Muscle of leg (tissue), 11 donors: ENCODE results near the gene ABL2. TPM values are rescaled to one million over a fixed set of nuclear protein-coding genes. Genes with fewer than 3 reads are reported as not detected.
"Not testable (repeated sequence)": the region's sequence is repeated elsewhere in the genome, so short reads cannot be mapped to it uniquely, and the experiment has no call there.

Source experiments
- DNase-seq: peaks from one replicate; pipeline ENCODE4 v3.0.0; 2013
- H3K27ac ChIP-seq: one replicate; pipeline ENCODE4 v1.5.1; 2013; ENCODE audit warnings: mild to moderate bottlenecking, low read length, control low read depth
- H3K27me3 ChIP-seq: one replicate; pipeline ENCODE4 v1.6.1; 2013; ENCODE audit warnings: low read length; ENCODE audit not compliant: control insufficient read depth, insufficient read depth
- H3K36me3 ChIP-seq: one replicate; pipeline ENCODE4 v1.6.1; 2013; ENCODE audit warnings: low read length; ENCODE audit not compliant: control insufficient read depth, insufficient read depth
- H3K4me1 ChIP-seq: one replicate; pipeline ENCODE4 v1.6.1; 2013; ENCODE audit warnings: low read length; ENCODE audit not compliant: control insufficient read depth, insufficient read depth
- H3K4me3 ChIP-seq: one replicate; pipeline ENCODE4 v1.5.1; 2013; ENCODE audit warnings: low read length, control low read depth
- H3K9me3 ChIP-seq: replicated peaks from 2 replicates; pipeline ENCODE4 v1.6.1; 2013; ENCODE audit warnings: low read depth, low read length; ENCODE audit not compliant: control insufficient read depth
- WGBS: methylation state at CpG from one replicate; pipeline ENCODE4 v1.1.5; 2013; ENCODE audit warnings: missing lambda C conversion rate; ENCODE audit not compliant: insufficient coverage; 5-methylcytosine and 5-hydroxymethylcytosine counted together
- polyA plus RNA-seq, 8 donors: library from polyadenylated mRNA; unstranded; fragments of 120-200 nt; gene quantifications; one replicate each; pipeline versions ENCODE4 v1.2.1 to v1.2.3, GENCODE V29; 2013; ENCODE audit warnings: inconsistent platforms in 1 of 8, low replicate concordance in 1 of 8; ENCODE audit not compliant: insufficient read length in 8 of 8, insufficient read depth in 1 of 8
- total RNA-seq: library from RNA; stranded (reverse); fragments of 120-200 nt; gene quantifications from one replicate; pipeline ENCODE4 v1.2.4, GENCODE V29; 2013

Gene ABL2
- total and polyA plus RNA-seq, 9 donors: 5.5 to 10.5 (median 8.3) TPM

DNA sequence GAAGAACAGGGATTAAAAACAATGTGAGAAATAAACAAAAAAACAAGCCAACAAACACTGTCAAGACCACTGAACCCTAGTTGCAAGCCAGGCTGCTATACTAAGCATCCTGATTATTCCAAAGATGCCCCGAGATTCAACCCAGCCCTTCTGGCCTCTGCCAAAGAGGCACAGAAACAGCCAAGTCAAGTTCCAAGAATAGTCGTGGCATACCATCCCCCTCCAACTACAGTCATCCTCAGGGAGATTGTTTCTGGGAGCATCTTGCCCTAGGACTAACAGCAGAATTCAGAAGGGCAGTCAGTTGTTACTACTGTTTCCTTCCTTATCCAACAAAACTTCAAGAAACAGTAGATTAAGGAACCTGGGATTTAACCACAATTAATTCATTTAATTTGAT lies 52.3 kb downstream of the ABL2 start:
- Histone ChIP-seq H3K27ac (peak overlapping the region; percentile 1), H3K4me1 (peaks cover 8% of the 10 kb centered on the region), H3K9me3 (no peaks in the 10 kb centered on the region), H3K27me3 (no peaks in the 10 kb centered on the region), H3K36me3 (no peaks in the 10 kb centered on the region), H3K4me3 (no peak overlapping the region)
- 67% methylated on average over 1 of the region's 2 CpGs for WGBS
- peak; percentile 58 for DNase-seq

- Histone ChIP-seq H3K36me3 (no peaks in the 10 kb centered on the region), H3K27ac (peak overlapping the region; percentile 64), H3K4me1 (peaks cover 8% of the 10 kb centered on the region), H3K27me3 (no peaks in the 10 kb centered on the region), H3K9me3 (no peaks in the 10 kb centered on the region), H3K4me3 (no peak overlapping the region)
- peak; percentile 57 for DNase-seq
- WGBS: no CpG with 5 or more reads among the region's 2 CpGs
Measured at GRCh38 chr1:179175011-179175841, 54.3 kb downstream of the ABL2 start.

DNA sequence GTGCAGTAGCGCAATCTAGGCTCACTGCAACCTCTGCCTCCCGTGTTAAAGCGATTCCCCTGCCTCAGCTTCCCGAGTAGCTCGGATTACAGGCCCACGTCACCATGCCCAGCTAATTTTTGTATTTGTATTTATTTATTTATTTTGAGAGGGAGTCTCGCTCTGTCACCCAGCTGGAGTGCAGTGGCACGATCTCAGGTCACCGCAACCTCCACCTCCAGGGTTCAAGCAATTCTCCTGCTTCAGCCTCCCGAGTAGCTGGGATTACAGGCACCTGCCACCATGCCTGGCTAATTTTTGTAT lies 59.1 kb downstream of the ABL2 start:
- not testable (repeated sequence) for H3K27ac ChIP-seq, DNase-seq, H3K9me3 ChIP-seq, H3K36me3 ChIP-seq, H3K4me1 ChIP-seq, H3K27me3 ChIP-seq, H3K4me3 ChIP-seq
- WGBS: no CpG with 5 or more reads among the region's 10 CpGs

DNA sequence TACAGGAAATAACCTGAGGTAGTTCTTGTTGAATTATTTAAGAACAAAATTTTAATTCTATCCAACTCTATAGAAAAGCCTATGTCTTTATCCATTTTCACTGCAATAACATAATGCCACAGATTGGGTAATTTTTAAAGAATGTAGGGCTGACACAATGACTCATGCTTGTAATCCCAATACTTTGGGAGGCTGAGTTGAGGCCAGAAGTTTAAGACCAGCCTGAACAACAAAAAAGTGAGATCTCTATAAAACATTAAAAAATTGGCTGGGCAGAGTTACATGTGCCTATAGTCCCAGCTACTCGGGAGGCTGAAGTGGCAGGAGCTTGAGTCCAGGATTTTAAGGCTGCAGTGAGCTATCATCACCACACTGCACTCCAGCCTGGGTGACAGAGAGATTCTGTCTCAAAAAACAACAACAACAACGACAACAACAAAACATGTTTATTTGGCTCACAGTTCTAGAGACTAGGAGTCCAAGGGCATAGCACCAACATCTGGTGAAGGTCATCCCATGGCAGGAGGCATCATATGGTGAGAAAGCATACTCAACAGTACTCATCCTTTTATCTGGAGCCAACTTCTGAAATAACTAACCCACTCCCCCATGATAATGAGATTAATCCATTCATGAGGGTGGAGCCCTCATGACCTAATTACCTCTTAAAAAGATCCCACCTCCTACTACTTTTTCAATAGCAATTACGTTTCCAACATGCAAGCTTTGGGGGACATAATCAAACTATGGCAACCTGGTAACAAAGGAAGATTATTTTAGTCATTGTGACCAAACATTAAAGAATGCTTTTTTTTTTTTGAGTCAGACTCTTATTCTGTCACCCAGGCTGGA lies 59.6 kb downstream of the ABL2 start:
- DNase-seq: no peak
- H3K27ac ChIP-seq: no peak overlapping the region
- no peak overlapping the region for H3K4me3 ChIP-seq
- WGBS: 40% methylated on average over 1 of the region's 3 CpGs
- H3K4me1 ChIP-seq: no peaks in the 10 kb centered on the region
- no peaks in the 10 kb centered on the region for H3K36me3 ChIP-seq
- no peaks in the 10 kb centered on the region for H3K9me3 ChIP-seq
- H3K27me3 ChIP-seq: no peaks in the 10 kb centered on the region

GRCh38 chr1:179168536-179168935 lies 60.9 kb downstream of the ABL2 start:
- Histone ChIP-seq H3K4me3 (no peak overlapping the region), H3K27me3 (no peaks in the 10 kb centered on the region), H3K9me3 (no peaks in the 10 kb centered on the region), H3K4me1 (no peaks in the 10 kb centered on the region), H3K36me3 (no peaks in the 10 kb centered on the region), H3K27ac (no peak overlapping the region)
- no peak for DNase-seq
- WGBS: no CpG with 5 or more reads among the region's 3 CpGs

GRCh38 chr1:179167955-179168354 lies 61.5 kb downstream of the ABL2 start:
- H3K36me3 ChIP-seq: no peaks in the 10 kb centered on the region
- H3K4me3 ChIP-seq: no peak overlapping the region
- H3K27me3 ChIP-seq: no peaks in the 10 kb centered on the region
- no peaks in the 10 kb centered on the region for H3K4me1 ChIP-seq
- no peak overlapping the region for H3K27ac ChIP-seq
- DNase-seq: no peak
- H3K9me3 ChIP-seq: no peaks in the 10 kb centered on the region
- WGBS: no CpG with 5 or more reads among the region's 1 CpG

DNA sequence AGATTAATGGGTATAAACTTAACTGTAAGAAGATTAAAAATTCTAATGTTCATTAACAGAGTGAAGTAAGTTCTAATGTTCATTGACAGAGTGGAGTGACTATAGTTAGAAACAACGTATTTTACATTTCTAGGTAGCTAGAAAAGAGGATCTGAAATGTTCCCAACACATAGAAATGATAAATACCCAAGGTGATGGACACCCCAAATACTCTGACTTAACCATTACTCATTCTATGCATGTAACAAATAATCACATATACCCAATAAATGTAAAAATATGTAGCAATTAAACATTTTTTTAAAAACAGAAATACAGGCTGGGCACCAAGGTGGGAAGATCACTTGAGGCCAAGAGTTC lies 62.1 kb downstream of the ABL2 start:
- no peaks in the 10 kb centered on the region for H3K4me1 ChIP-seq
- H3K36me3 ChIP-seq: no peaks in the 10 kb centered on the region
- no peak for DNase-seq
- no peak overlapping the region for H3K4me3 ChIP-seq
- H3K27ac ChIP-seq: no peak overlapping the region
- no peaks in the 10 kb centered on the region for H3K27me3 ChIP-seq
- no peaks in the 10 kb centered on the region for H3K9me3 ChIP-seq
- no CpG with 5 or more reads among the region's 1 CpG for WGBS

DNA sequence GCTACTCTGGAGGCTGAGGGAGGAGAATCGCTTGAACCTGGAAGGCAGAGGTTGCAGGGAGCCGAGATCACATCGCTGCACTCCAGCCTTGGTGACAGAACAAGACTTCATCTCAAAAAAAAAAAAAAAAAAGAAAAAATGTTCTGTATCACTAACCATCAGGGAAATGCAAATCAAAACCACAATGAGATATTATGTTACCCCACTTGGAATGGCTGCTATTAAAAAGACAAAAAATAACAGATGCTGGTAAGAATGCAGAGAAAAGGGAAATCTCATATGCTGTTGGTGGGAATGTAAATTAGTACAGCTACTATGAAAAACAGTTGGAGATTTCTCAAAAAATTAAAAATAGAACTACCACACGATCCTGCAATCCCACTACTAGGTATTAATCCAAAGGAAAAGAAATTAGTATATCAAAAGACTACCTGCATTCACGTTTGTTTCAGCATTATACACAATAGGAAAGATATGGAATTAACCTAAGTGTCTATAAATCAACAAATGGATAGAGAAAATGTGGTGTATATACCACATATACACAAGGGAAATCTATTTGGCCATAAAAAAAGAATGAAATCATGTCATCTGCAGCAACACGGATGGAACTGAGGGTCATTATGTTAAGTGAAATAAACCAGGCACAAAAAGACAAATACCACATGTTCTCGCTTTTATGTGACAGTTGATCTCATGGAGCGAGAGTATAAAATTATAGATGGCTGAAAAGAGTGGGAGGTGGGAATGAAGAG lies 62.6 kb downstream of the ABL2 start:
- no CpG with 5 or more reads among the region's 8 CpGs for WGBS
- no peak overlapping the region for H3K27ac ChIP-seq
- no peak overlapping the region for H3K4me3 ChIP-seq
- no peaks in the 10 kb centered on the region for H3K27me3 ChIP-seq
- H3K9me3 ChIP-seq: no peaks in the 10 kb centered on the region
- DNase-seq: no peak
- no peaks in the 10 kb centered on the region for H3K36me3 ChIP-seq
- H3K4me1 ChIP-seq: no peaks in the 10 kb centered on the region

- Histone ChIP-seq H3K9me3 (no peaks in the 10 kb centered on the region), H3K27ac (no peak overlapping the region), H3K4me1 (no peaks in the 10 kb centered on the region), H3K36me3 (no peaks in the 10 kb centered on the region), H3K4me3 (no peak overlapping the region), H3K27me3 (no peaks in the 10 kb centered on the region)
- no CpG with 5 or more reads among the region's 1 CpG for WGBS
- peak; percentile 33 for DNase-seq
Measured at GRCh38 chr1:179164494-179164893, 65.0 kb downstream of the ABL2 start.

DNA sequence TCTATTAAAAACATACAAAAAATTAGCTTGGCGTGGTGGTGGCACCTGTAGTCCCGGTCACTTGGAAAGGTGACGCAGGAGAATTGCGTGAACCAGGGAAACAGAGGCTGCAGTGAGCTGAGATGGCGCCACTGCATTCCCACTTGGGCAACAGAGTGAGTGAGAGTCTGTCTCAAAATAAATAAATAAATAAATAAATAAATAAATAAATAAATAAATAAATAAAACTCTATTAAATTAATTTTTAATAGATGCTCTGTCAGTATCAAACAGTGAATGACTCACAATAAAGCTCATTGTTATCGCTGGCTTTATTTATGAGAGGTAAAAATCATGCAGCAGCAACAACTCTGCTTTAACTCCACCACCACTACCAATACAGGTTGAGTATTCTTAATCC lies 72.8 kb downstream of the ABL2 start:
- WGBS: no CpG with 5 or more reads among the region's 6 CpGs
- H3K4me3 ChIP-seq: no peak overlapping the region
- H3K27ac ChIP-seq: no peak overlapping the region
- no peaks in the 10 kb centered on the region for H3K9me3 ChIP-seq
- no peaks in the 10 kb centered on the region for H3K27me3 ChIP-seq
- no peaks in the 10 kb centered on the region for H3K4me1 ChIP-seq
- no peaks in the 10 kb centered on the region for H3K36me3 ChIP-seq
- DNase-seq: no peak
